Mammary epithelial cell (primary cell): ENCODE data around the gene POLE.

Experiments
- EZH2 ChIP-seq: IDR thresholded peaks from 2 replicates; pipeline ENCODE4 v1.6.1; 2012; ENCODE audit warnings: low read length, inconsistent platforms, borderline replicate concordance
- TF ChIP-seq, protein P1 (sequence below), 2 donors: IDR thresholded peaks in 1 of 2; conservative IDR thresholded peaks in 1 of 2; 2 replicates each; pipeline ENCODE4 v1.5.1; 2011 to 2012; ENCODE audit warnings: inconsistent platforms in 2 of 2, low read length in 2 of 2, mild to moderate bottlenecking in 2 of 2, control low read depth in 1 of 2, low read depth in 1 of 2; ENCODE audit not compliant: insufficient read depth in 1 of 2; ENCODE audit errors: extremely low read depth in 1 of 2

DNA sequence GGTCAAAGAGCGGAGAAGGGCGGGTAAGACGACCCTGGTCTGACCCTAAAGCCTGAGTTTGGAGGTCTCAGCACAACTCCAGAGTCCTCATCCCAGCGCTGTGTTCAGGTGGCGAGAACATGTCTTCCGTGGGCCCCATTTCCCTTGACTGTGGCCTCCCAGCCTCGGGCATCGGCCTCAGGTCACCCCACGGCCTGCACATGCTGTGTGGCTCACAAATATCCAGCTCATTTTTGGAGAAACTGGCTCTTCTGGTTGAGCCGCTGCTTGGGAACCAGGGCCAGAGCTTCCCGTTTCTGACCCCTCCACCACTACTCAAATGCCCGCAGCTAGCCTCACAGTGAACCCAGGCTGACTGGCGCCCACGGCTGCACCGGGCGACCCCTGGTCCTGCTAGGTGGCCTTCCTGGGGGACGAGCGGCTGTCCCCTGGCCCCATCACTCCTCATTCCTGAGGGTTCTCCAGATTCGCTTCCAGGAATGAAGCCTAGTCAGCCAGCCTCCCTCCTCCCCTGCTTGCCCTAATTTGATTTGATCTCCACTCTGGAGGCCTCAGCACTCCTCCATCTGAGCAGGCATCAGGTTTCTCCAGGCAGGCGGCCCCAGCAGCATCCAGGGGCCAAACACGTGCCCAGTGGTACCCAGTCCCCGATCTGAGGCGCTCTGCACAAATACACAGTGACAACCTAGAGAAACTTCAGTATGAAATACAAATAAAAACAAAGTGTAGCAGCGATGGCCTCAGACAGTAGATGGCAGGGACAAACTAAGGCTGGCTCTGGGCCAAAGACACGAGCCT, 63.9 kb downstream of the POLE start:
- TF ChIP-seq, protein P1, sequence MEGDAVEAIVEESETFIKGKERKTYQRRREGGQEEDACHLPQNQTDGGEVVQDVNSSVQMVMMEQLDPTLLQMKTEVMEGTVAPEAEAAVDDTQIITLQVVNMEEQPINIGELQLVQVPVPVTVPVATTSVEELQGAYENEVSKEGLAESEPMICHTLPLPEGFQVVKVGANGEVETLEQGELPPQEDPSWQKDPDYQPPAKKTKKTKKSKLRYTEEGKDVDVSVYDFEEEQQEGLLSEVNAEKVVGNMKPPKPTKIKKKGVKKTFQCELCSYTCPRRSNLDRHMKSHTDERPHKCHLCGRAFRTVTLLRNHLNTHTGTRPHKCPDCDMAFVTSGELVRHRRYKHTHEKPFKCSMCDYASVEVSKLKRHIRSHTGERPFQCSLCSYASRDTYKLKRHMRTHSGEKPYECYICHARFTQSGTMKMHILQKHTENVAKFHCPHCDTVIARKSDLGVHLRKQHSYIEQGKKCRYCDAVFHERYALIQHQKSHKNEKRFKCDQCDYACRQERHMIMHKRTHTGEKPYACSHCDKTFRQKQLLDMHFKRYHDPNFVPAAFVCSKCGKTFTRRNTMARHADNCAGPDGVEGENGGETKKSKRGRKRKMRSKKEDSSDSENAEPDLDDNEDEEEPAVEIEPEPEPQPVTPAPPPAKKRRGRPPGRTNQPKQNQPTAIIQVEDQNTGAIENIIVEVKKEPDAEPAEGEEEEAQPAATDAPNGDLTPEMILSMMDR (conservative IDR thresholded peaks at IDR 0.05 in 1 of 2, IDR thresholded peaks at IDR 0.05 in 1 of 2; ENCODE audit: extremely low read depth in 1 of 2, insufficient read depth in 1 of 2, low read depth in 1 of 2, low read length in 2 of 2), result no peak
- TF ChIP-seq EZH2, result no peak
